IMR-90 (cell line): ENCODE data around the gene ZSWIM5. TPM values are rescaled to one million over a fixed set of nuclear protein-coding genes. Genes with fewer than 3 reads are reported as not detected.

Experiments
- ATAC-seq: fragments of 200-7000 bp; cut with Tn5 transposase; 2 replicates; pipeline ENCODE4 v1.9.1; 2020; ENCODE audit warnings: low read depth, mild to moderate bottlenecking, moderate library complexity
- BruUV-seq: library from RNA; stranded (reverse); fragments of 400-500 nt; replicated peaks from 2 replicates; lab custom pipeline; 2021; lab: Mats Ljungman, UMichigan
- CTCF ChIA-PET: fragments of 300-600 bp; formaldehyde crosslinking; extraction: SDS; loops from one replicate; lab custom pipeline; 2021; ENCODE audit warnings: antibody characterized with exemption; lab: Yijun Ruan, JAX
- POLR2A ChIA-PET: fragments of 300-600 bp; sonication (Branson Sonifier 250); formaldehyde crosslinking; loops from one replicate; lab custom pipeline; 2022; ENCODE audit warnings: antibody characterized with exemption; ENCODE audit not compliant: unreplicated experiment; lab: Charles Lee
- DNase-seq: peaks from one replicate; pipeline ENCODE4 v3.0.0; 2013
- H2AFZ ChIP-seq: replicated peaks from 2 replicates; pipeline ENCODE3; 2013; ENCODE audit warnings: low read length, mild to moderate bottlenecking; ENCODE audit not compliant: poor library complexity
- H2AK5ac ChIP-seq: 2 replicates; pipeline ENCODE4 v1.6.1; 2013; ENCODE audit warnings: low read depth, low read length, inconsistent platforms
- H2AK9ac ChIP-seq: replicated peaks from 2 replicates; pipeline ENCODE3; 2013; ENCODE audit warnings: mild to moderate bottlenecking, low read depth, low read length, moderate library complexity; ENCODE audit not compliant: poor library complexity
- H2BK120ac ChIP-seq: 2 replicates; pipeline ENCODE4 v1.6.1; 2013; ENCODE audit warnings: low read depth, low read length, inconsistent platforms
- H2BK15ac ChIP-seq: 3 replicates; pipeline ENCODE4 v1.6.1; 2013; ENCODE audit warnings: low read depth, low read length, inconsistent platforms
- H2BK20ac ChIP-seq: 2 replicates; pipeline ENCODE4 v1.6.1; 2013; ENCODE audit warnings: low read depth, mild to moderate bottlenecking, inconsistent platforms, low read length, moderate library complexity
- H2BK5ac ChIP-seq: 2 replicates; pipeline ENCODE4 v1.6.1; 2013; ENCODE audit warnings: mild to moderate bottlenecking, low read depth, low read length, inconsistent platforms; ENCODE audit not compliant: poor library complexity, severe bottlenecking
- H3K14ac ChIP-seq: replicated peaks from 2 replicates; pipeline ENCODE4 v1.6.1; 2013; ENCODE audit warnings: low read depth, low read length, inconsistent platforms
- H3K18ac ChIP-seq: 2 replicates; pipeline ENCODE4 v1.6.1; 2013; ENCODE audit warnings: low read depth, low read length, control low read depth
- H3K23ac ChIP-seq: 2 replicates; pipeline ENCODE4 v1.6.1; 2013; ENCODE audit warnings: low read depth, low read length, inconsistent platforms
- H3K27ac ChIP-seq: 2 replicates; pipeline ENCODE4 v1.5.1; 2013; ENCODE audit warnings: mild to moderate bottlenecking, control low read depth, low read length; ENCODE audit not compliant: insufficient read depth
- H3K27me3 ChIP-seq: 2 replicates; pipeline ENCODE4 v1.6.1; 2013; ENCODE audit warnings: low read length; ENCODE audit not compliant: control insufficient read depth, insufficient read depth
- H3K36me3 ChIP-seq: 2 replicates; pipeline ENCODE4 v1.6.1; 2013; ENCODE audit warnings: low read length, mixed read lengths; ENCODE audit not compliant: control insufficient read depth, insufficient read depth
- H3K4ac ChIP-seq: 2 replicates; pipeline ENCODE4 v1.6.1; 2013; ENCODE audit warnings: low read depth, low read length, inconsistent platforms
- H3K4me1 ChIP-seq: 2 replicates; pipeline ENCODE4 v1.6.1; 2013; ENCODE audit warnings: low read length, mixed read lengths; ENCODE audit not compliant: control insufficient read depth, insufficient read depth
- H3K4me2 ChIP-seq: 2 replicates; pipeline ENCODE4 v1.6.1; 2013; ENCODE audit warnings: low read depth, mild to moderate bottlenecking, control low read depth, low read length, moderate library complexity
- H3K4me3 ChIP-seq: 2 replicates; pipeline ENCODE4 v1.5.1; 2013; ENCODE audit warnings: low read depth, mild to moderate bottlenecking, control low read depth, low read length, moderate library complexity; ENCODE audit not compliant: insufficient read depth
- H3K56ac ChIP-seq: 2 replicates; pipeline ENCODE4 v1.6.1; 2013; ENCODE audit warnings: low read length, inconsistent platforms; ENCODE audit not compliant: insufficient read depth; ENCODE audit errors: extremely low read depth
- H3K79me1 ChIP-seq, 2 experiments: 2 replicates each; pipeline ENCODE4 v1.6.1; 2013; ENCODE audit warnings: low read length in 2 of 2, inconsistent platforms in 1 of 2, low read depth in 1 of 2
- H3K9ac ChIP-seq: 2 replicates; pipeline ENCODE4 v1.6.1; 2013; ENCODE audit warnings: low read depth, low read length, control low read depth
- H3K9me1 ChIP-seq: 2 replicates; pipeline ENCODE4 v1.6.1; 2013; ENCODE audit warnings: low read length, inconsistent platforms; ENCODE audit not compliant: insufficient read depth
- H3K9me3 ChIP-seq: 2 replicates; pipeline ENCODE4 v1.6.1; 2013; ENCODE audit warnings: low read length; ENCODE audit not compliant: control insufficient read depth, insufficient read depth
- H4K20me1 ChIP-seq: 2 replicates; pipeline ENCODE4 v1.6.1; 2013; ENCODE audit warnings: low read length, inconsistent platforms; ENCODE audit not compliant: insufficient read depth
- H4K5ac ChIP-seq: 2 replicates; pipeline ENCODE4 v1.6.1; 2013; ENCODE audit warnings: mild to moderate bottlenecking, low read depth, low read length, control low read depth
- H4K8ac ChIP-seq, 2 experiments: 2 replicates each; pipeline ENCODE4 v1.6.1; 2013; ENCODE audit warnings: low read depth in 2 of 2, low read length in 2 of 2, control low read depth in 1 of 2, inconsistent platforms in 1 of 2
- H4K91ac ChIP-seq: 2 replicates; pipeline ENCODE4 v1.6.1; 2013; ENCODE audit warnings: low read depth, low read length, inconsistent platforms; ENCODE audit not compliant: insufficient read depth
- BHLHE40 ChIP-seq: fragments of 150-350 bp; IDR thresholded peaks from 2 replicates; pipeline ENCODE4 v1.6.1; 2016; ENCODE audit warnings: mild to moderate bottlenecking, low read depth, low read length
- CHD1 ChIP-seq: IDR thresholded peaks from 2 replicates; pipeline ENCODE4 v1.6.1; 2012; ENCODE audit warnings: low read depth, low read length, improper control_type of control experiment
- dilution Hi-C: fragments of 300-500 bp; cut with HindIII; formaldehyde crosslinking; loops from one replicate; pipeline ENCODE4 v1.14.3; 2018; ENCODE audit warnings: low sequenced_read_pairs; ENCODE audit not compliant: unreplicated experiment
- in situ Hi-C: fragments of 300-500 bp; cut with MboI; formaldehyde crosslinking; loops from 3 replicates; pipeline ENCODE4 v1.14.3; 2019; ENCODE audit warnings: low sequenced_read_pairs, inconsistent platforms, mixed read lengths
- intact Hi-C: fragments of 100-400 bp; cut with micrococcal nuclease; formaldehyde crosslinking; loops from 2 replicates; pipeline ENCODE4 v1.10.0; 2022
- polyA plus RNA-seq, 3 experiments: library from polyadenylated mRNA; depleted of rRNA; stranded (reverse); fragments of >200 nt; gene quantifications; 2 replicates each; pipeline ENCODE4 v1.2.3, GENCODE V29; 2012; ENCODE audit warnings: low replicate concordance in 1 of 3
- total RNA-seq: library from RNA; depleted of rRNA; stranded (reverse); fragments of >200 nt; gene quantifications from 2 replicates; pipeline ENCODE4 v1.2.3, GENCODE V29; 2012
- TF ChIP-seq, protein P1 (sequence below): fragments of 150-350 bp; IDR thresholded peaks from 2 replicates; pipeline ENCODE4 v1.6.1; 2016; ENCODE audit warnings: low read depth, mild to moderate bottlenecking, low read length, moderate library complexity, borderline replicate concordance

Gene ZSWIM5
- total and polyA plus RNA-seq, 2 of the 4 experiments (the other 2 are of a cell fraction), result under 0.01 to 0.03 TPM

DNA sequence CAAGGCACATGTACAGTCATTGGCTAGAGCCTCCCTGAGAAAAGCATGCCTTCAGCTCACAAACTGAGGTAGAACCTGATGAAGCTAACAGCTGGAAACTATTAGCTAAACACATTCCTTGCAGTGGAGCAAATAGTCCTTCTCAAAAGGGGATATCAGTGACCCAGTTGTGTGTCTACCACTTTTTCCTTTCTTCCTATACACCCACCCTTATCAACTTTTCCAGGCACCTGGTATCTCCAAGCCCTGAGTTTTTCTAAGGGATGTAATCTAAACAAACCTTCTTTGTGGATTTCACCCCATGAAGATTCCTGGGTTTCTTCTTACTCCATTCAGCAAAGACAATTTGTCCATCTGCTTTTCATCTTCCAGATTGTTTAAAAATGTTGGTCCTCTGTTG, 10.5 kb upstream of the ZSWIM5 start:
- H3K4ac ChIP-seq, result no peak overlapping the region
- H3K27ac ChIP-seq, result no peak overlapping the region
- no peak overlapping the region for H3K14ac ChIP-seq
- dilution Hi-C loops, result no loop called here
- no peak overlapping the region for H2BK120ac ChIP-seq
- no peaks in the 10 kb centered on the region for H3K9me1 ChIP-seq
- H2BK15ac ChIP-seq, result no peak overlapping the region
- no peak overlapping the region for H2BK20ac ChIP-seq
- no peak overlapping the region for H4K5ac ChIP-seq
- CTCF ChIA-PET, result no interaction called here
- H3K4me3 ChIP-seq, result no peak overlapping the region
- no peaks in the 10 kb centered on the region for H3K79me1 ChIP-seq
- H3K9ac ChIP-seq, result no peak overlapping the region
- no peaks in the 10 kb centered on the region for H4K20me1 ChIP-seq
- DNase-seq (no peak), ATAC-seq (no peak)
- in situ Hi-C loops, result no loop called here
- no peak overlapping the region for H3K23ac ChIP-seq
- H3K4me1 ChIP-seq, result no peaks in the 10 kb centered on the region
- no peaks in the 10 kb centered on the region for H3K36me3 ChIP-seq
- no peak overlapping the region for H4K91ac ChIP-seq
- no peak overlapping the region for H2BK5ac ChIP-seq
- H2AK9ac ChIP-seq, result no peak overlapping the region
- H4K8ac ChIP-seq, result no peak overlapping the region
- intact Hi-C loops, result no loop called here
- H3K9me3 ChIP-seq, result no peaks in the 10 kb centered on the region
- POLR2A ChIA-PET, result no interaction called here
- H3K18ac ChIP-seq, result no peak overlapping the region
- no peak overlapping the region for H2AK5ac ChIP-seq
- TF ChIP-seq, protein P1, sequence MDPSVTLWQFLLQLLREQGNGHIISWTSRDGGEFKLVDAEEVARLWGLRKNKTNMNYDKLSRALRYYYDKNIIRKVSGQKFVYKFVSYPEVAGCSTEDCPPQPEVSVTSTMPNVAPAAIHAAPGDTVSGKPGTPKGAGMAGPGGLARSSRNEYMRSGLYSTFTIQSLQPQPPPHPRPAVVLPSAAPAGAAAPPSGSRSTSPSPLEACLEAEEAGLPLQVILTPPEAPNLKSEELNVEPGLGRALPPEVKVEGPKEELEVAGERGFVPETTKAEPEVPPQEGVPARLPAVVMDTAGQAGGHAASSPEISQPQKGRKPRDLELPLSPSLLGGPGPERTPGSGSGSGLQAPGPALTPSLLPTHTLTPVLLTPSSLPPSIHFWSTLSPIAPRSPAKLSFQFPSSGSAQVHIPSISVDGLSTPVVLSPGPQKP, result no peak
- TF ChIP-seq CHD1 (no peak), BHLHE40 (no peak)
- H3K27me3 ChIP-seq, result peaks cover 17% of the 10 kb centered on the region
- no TSS peak for BruUV-seq
- no peak overlapping the region for H3K56ac ChIP-seq
- H3K4me2 ChIP-seq, result no peak overlapping the region
- H2AFZ ChIP-seq, result no peak overlapping the region
